ENCODE measurements around the gene ARHGAP8.
A peak's percentile ranks its signal among the peaks of the same experiment; 100 is the strongest.

The ARHGAP8 gene

DNA sequence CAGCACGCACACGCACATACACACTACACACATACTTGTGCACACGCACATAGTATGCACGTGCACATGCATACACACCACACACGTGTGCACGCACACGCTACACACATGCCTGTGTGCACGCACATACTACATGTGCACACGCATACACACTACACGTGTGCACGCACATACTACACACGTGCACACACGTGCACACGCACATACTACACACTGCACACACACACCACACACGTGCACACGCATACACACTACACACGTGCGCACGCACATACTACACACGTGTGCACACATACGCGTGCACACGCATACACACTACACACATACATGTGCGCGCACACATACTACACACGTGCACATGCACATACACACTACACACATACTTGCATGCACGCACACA lies 19.7 kb upstream of the ARHGAP8 start:
- Histone ChIP-seq H3K4me3 (replicated peaks; ENCODE audit: insufficient read depth, low read length) (no peak overlapping the region), H3K27me3 (ENCODE audit: insufficient read depth, poor library complexity, severe bottlenecking) (no peaks in the 10 kb centered on the region), H3K27ac (replicated peaks) (no peak overlapping the region)
- DNase-seq (ENCODE audit: low read depth in 1 of 2, low spot score in 1 of 2) = no peak
- TF ChIP-seq POLR2AphosphoS5 (IDR thresholded peaks at IDR 0.05; ENCODE audit: low read depth) = no peak
- no peak for TF ChIP-seq SPI1 (IDR thresholded peaks at IDR 0.05; ENCODE audit: borderline replicate concordance, low read depth)
- TF ChIP-seq GABPA (IDR thresholded peaks at IDR 0.05; ENCODE audit: low read depth) = no peak

DNA sequence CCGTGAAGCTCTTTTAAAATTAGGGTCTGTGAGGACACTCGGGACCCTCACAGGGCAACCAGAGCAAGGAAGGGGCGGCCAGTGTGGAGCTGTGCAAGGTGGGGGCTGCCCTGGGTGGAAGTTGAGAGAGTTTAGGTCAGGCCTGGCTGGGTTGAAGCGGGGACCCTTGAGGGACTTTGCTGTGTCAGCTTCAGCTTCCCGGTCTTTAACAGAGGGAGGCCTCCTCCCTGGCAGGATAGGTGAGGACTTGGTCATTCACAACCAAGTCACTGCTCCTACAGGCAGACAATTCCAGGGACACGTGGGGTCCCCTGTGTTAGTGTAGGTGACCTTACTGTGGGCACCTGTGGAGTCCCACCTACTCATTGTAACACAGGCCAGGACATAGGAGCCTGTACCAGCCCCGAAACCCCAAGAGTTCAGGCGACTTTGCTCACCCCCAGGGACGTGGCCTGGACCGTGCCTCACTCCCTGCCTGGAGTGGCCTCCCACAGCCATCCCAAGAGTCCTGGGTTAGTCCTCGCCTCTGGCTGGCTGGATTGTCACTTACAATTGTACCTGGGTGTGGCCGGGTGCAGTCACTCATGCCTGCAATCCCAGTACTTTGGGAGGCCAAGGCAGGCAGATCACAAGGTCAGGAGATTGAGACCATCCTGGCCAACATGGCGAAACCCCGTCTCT lies 18.8 kb upstream of the ARHGAP8 start:
- DNase-seq (ENCODE audit: low read depth in 1 of 2, low spot score in 1 of 2) = no peak
- no peak overlapping the region for H3K4me3 ChIP-seq (replicated peaks; ENCODE audit: insufficient read depth, low read length)
- no peak for TF ChIP-seq REST (IDR thresholded peaks at IDR 0.05; ENCODE audit: insufficient replicate concordance, low read depth)
- TF ChIP-seq, protein P1, sequence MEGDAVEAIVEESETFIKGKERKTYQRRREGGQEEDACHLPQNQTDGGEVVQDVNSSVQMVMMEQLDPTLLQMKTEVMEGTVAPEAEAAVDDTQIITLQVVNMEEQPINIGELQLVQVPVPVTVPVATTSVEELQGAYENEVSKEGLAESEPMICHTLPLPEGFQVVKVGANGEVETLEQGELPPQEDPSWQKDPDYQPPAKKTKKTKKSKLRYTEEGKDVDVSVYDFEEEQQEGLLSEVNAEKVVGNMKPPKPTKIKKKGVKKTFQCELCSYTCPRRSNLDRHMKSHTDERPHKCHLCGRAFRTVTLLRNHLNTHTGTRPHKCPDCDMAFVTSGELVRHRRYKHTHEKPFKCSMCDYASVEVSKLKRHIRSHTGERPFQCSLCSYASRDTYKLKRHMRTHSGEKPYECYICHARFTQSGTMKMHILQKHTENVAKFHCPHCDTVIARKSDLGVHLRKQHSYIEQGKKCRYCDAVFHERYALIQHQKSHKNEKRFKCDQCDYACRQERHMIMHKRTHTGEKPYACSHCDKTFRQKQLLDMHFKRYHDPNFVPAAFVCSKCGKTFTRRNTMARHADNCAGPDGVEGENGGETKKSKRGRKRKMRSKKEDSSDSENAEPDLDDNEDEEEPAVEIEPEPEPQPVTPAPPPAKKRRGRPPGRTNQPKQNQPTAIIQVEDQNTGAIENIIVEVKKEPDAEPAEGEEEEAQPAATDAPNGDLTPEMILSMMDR (IDR thresholded peaks at IDR 0.05; ENCODE audit: insufficient read depth, low read length) = no peak
- no peak for TF ChIP-seq GABPA (IDR thresholded peaks at IDR 0.05; ENCODE audit: low read depth)
- TF ChIP-seq POLR2AphosphoS5 (IDR thresholded peaks at IDR 0.05; ENCODE audit: low read depth) = no peak
- TF ChIP-seq SPI1 (IDR thresholded peaks at IDR 0.05; ENCODE audit: borderline replicate concordance, low read depth) = no peak
- no peak overlapping the region for H3K27ac ChIP-seq (replicated peaks)
- H3K27me3 ChIP-seq (ENCODE audit: insufficient read depth, poor library complexity, severe bottlenecking) = no peaks in the 10 kb centered on the region

DNA sequence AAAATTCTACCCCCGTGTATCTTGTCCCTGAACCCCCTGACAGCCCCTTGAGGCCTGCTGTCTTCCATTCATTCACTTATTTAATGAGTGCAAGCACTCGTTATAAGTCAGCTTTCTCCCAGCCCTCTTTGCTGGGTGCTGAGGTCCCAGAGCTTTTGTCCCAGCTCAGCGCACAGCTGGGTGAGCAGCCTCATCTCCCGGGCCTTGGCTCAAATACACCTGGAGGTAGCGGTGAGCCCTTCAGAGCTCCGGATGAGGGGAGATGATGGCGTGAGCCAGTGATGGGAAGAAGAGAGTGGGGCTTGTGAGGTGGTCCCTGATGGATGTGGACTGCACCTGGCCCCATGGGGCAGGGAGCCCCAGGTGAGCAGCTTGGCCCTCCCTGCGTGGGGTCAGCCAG lies 18.1 kb upstream of the ARHGAP8 start:
- no peak for DNase-seq (ENCODE audit: low read depth in 1 of 2, low spot score in 1 of 2)
- TF ChIP-seq SPI1 (IDR thresholded peaks at IDR 0.05; ENCODE audit: borderline replicate concordance, low read depth) = no peak
- TF ChIP-seq POLR2AphosphoS5 (IDR thresholded peaks at IDR 0.05; ENCODE audit: low read depth) = no peak
- TF ChIP-seq REST (IDR thresholded peaks at IDR 0.05; ENCODE audit: insufficient replicate concordance, low read depth) = no peak
- TF ChIP-seq, protein P1 (IDR thresholded peaks at IDR 0.05; ENCODE audit: insufficient read depth, low read length) = no peak
- TF ChIP-seq GABPA (IDR thresholded peaks at IDR 0.05; ENCODE audit: low read depth) = no peak
- Histone ChIP-seq H3K27ac (replicated peaks) (no peak overlapping the region), H3K27me3 (ENCODE audit: insufficient read depth, poor library complexity, severe bottlenecking) (no peaks in the 10 kb centered on the region), H3K4me3 (replicated peaks; ENCODE audit: insufficient read depth, low read length) (no peak overlapping the region)

DNA sequence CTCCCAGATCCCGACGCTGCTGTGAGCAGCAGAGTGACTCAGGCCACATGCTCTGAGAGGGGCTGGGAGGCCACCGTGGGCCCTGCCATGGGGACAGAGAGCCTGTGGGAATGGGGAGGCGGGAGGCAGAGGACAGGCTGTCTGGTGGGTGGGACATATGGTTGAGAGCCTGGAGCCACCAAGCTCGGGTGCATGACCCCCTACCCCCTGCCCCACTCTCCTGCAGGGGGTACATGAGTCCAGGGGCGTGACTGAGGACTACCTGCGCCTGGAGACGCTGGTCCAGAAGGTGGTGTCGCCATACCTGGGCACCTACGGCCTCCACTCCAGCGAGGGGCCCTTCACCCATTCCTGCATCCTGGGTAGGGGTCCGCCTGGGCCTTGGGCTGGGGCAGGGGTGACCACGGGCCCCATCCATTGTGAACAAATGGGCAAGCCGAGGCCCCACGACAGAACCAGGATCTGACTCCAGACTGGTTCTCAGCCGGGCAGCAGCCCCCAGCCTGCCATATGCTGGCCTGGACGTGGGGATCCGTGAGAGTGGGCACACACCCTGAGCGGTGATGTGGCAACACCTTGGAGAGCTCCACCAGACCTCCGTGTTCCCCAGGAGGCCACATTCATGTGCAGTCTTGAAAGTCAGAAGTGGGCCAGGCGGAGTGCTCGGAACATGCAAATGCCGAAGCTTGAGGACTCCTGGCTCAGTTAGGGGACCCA lies 17.4 kb upstream of the ARHGAP8 start:
- Histone ChIP-seq H3K27ac (replicated peaks) (no peak overlapping the region), H3K27me3 (ENCODE audit: insufficient read depth, poor library complexity, severe bottlenecking) (no peaks in the 10 kb centered on the region), H3K4me3 (replicated peaks; ENCODE audit: insufficient read depth, low read length) (no peak overlapping the region)
- DNase-seq (ENCODE audit: low read depth in 1 of 2, low spot score in 1 of 2) = no peak
- TF ChIP-seq REST (IDR thresholded peaks at IDR 0.05; ENCODE audit: insufficient replicate concordance, low read depth) (peak; percentile 53), POLR2AphosphoS5 (IDR thresholded peaks at IDR 0.05; ENCODE audit: low read depth) (no peak), GABPA (IDR thresholded peaks at IDR 0.05; ENCODE audit: low read depth) (no peak), SPI1 (IDR thresholded peaks at IDR 0.05; ENCODE audit: borderline replicate concordance, low read depth) (no peak)
- TF ChIP-seq, protein P1 (IDR thresholded peaks at IDR 0.05; ENCODE audit: insufficient read depth, low read length) = no peak

All from HL-60 (cell line).